ENCODE measurements around the gene TDO2.

The TDO2 gene

GRCh38 chr4:155952501-155952901 lies 49.0 kb downstream of the TDO2 start:
- in situ Hi-C loops (cut with MboI; ENCODE audit: low sequenced_read_pairs) = no loop called here

GRCh38 chr4:155953151-155954117 lies 49.9 kb downstream of the TDO2 start, which contains the start of gene CTSO:
CTSO (minus strand) TSS chr4:155953866; CDS start chr4:155953847, 19 bp downstream.
- in situ Hi-C loops (cut with MboI; ENCODE audit: low sequenced_read_pairs) = no loop called here

- in situ Hi-C loops (cut with MboI; ENCODE audit: low sequenced_read_pairs) = no loop called here
Measured at GRCh38 chr4:155954118-155954685, 50.7 kb downstream of the TDO2 start.

- in situ Hi-C loops (cut with MboI; ENCODE audit: low sequenced_read_pairs) = no loop called here
Measured at GRCh38 chr4:155954939-155955338, 51.4 kb downstream of the TDO2 start.

- in situ Hi-C loops (cut with MboI; ENCODE audit: low sequenced_read_pairs) = no loop called here
Measured at GRCh38 chr4:155956461-155956860, 53.0 kb downstream of the TDO2 start.

- in situ Hi-C loops (cut with MboI; ENCODE audit: low sequenced_read_pairs) = no loop called here
Measured at GRCh38 chr4:155959417-155959816, 55.9 kb downstream of the TDO2 start.

- in situ Hi-C loops (cut with MboI; ENCODE audit: low sequenced_read_pairs) = no loop called here
Measured at GRCh38 chr4:155960522-155960921, 57.0 kb downstream of the TDO2 start.

GRCh38 chr4:155961575-155961974 lies 58.1 kb downstream of the TDO2 start:
- in situ Hi-C loops (cut with MboI; ENCODE audit: low sequenced_read_pairs) = no loop called here

GRCh38 chr4:155962767-155963166 lies 59.3 kb downstream of the TDO2 start:
- in situ Hi-C loops (cut with MboI; ENCODE audit: low sequenced_read_pairs) = no loop called here

GRCh38 chr4:155964016-155964891 lies 60.8 kb downstream of the TDO2 start:
- in situ Hi-C loops (cut with MboI; ENCODE audit: low sequenced_read_pairs) = no loop called here

GRCh38 chr4:155966171-155966570 lies 62.7 kb downstream of the TDO2 start:
- in situ Hi-C loops (cut with MboI; ENCODE audit: low sequenced_read_pairs) = no loop called here

- in situ Hi-C loops (cut with MboI; ENCODE audit: low sequenced_read_pairs) = no loop called here
Measured at GRCh38 chr4:155966731-155967395, 63.4 kb downstream of the TDO2 start.

Measured in HL-60/S4 treated with phorbol 12-myristate 13-acetate at 8.2 ng/mL for 4 days and 3 days (cell line).